Measurements from ENCODE around the gene ERFL. TPM values are rescaled to one million over a fixed set of nuclear protein-coding genes. Genes with fewer than 3 reads are reported as not detected.

Gene ERFL
- total RNA-seq, 1 donor from 2014 or later = 0.43 TPM

- Histone ChIP-seq H3K9me3 (no peaks in the 10 kb centered on the region), H3K27me3 (peaks cover 41% of the 10 kb centered on the region), H3K4me3 (no peak overlapping the region), H3K4me1 (no peaks in the 10 kb centered on the region), H3K27ac (no peak overlapping the region), H3K36me3 (peaks cover 4% of the 10 kb centered on the region)
- DNase-seq = no peak
- no peak for ATAC-seq
- intact Hi-C loops (cut with DNase I) = no loop called here
- no peak for TF ChIP-seq CTCF (IDR thresholded peaks at IDR 0.05)
These were observed 16.1 kb downstream of the ERFL start for GRCh38 chr19:41911889-41912731.

GRCh38 chr19:41910992-41911888, 17.0 kb downstream of the ERFL start:
- intact Hi-C loops (cut with DNase I) = no loop called here
- no peak for TF ChIP-seq CTCF (IDR thresholded peaks at IDR 0.05)
- Histone ChIP-seq H3K4me3 (no peak overlapping the region), H3K9me3 (no peaks in the 10 kb centered on the region), H3K36me3 (peaks cover 13% of the 10 kb centered on the region), H3K27ac (no peak overlapping the region), H3K27me3 (peaks cover 34% of the 10 kb centered on the region), H3K4me1 (no peaks in the 10 kb centered on the region)
- DNase-seq = no peak
- no peak for ATAC-seq

- no peak overlapping the region for H3K27ac ChIP-seq
These were observed 17.8 kb downstream of the ERFL start for GRCh38 chr19:41910240-41910991.

GRCh38 chr19:41909706-41910105, 18.5 kb downstream of the ERFL start:
- Histone ChIP-seq H3K4me1 (no peaks in the 10 kb centered on the region), H3K27me3 (peaks cover 19% of the 10 kb centered on the region), H3K27ac (no peak overlapping the region), H3K9me3 (no peaks in the 10 kb centered on the region), H3K4me3 (no peak overlapping the region), H3K36me3 (peaks cover 28% of the 10 kb centered on the region)
- no peak for TF ChIP-seq CTCF (IDR thresholded peaks at IDR 0.05)
- intact Hi-C loops (cut with DNase I) = no loop called here
- no peak for ATAC-seq
- DNase-seq = no peak

More at GRCh38 chr19:41910240-41910991, 17.8 kb downstream of the ERFL start:
- H3K4me1 ChIP-seq = no peaks in the 10 kb centered on the region
- DNase-seq (no peak), ATAC-seq (no peak)
- H3K27me3 ChIP-seq = peaks cover 26% of the 10 kb centered on the region
- intact Hi-C loops (cut with DNase I) = no loop called here
- H3K36me3 ChIP-seq = peaks cover 21% of the 10 kb centered on the region
- no peaks in the 10 kb centered on the region for H3K9me3 ChIP-seq
- TF ChIP-seq CTCF (IDR thresholded peaks at IDR 0.05) = no peak
- H3K4me3 ChIP-seq = no peak overlapping the region

- no peaks in the 10 kb centered on the region for H3K4me1 ChIP-seq
- no peak for TF ChIP-seq CTCF (IDR thresholded peaks at IDR 0.05)
- no peak overlapping the region for H3K27ac ChIP-seq
- peaks cover 36% of the 10 kb centered on the region for H3K36me3 ChIP-seq
- H3K4me3 ChIP-seq = no peak overlapping the region
- DNase-seq = no peak
- H3K9me3 ChIP-seq = no peaks in the 10 kb centered on the region
- intact Hi-C loops (cut with DNase I) = no loop called here
- no peak for ATAC-seq
- H3K27me3 ChIP-seq = peaks cover 14% of the 10 kb centered on the region
These were observed 19.4 kb downstream of the ERFL start for GRCh38 chr19:41908724-41909464.

Measured in upper lobe of right lung (tissue), 1 donor.